ENCODE measurements around the gene TNIP3. TPM values are rescaled to one million over a fixed set of nuclear protein-coding genes. Genes with fewer than 3 reads are reported as not detected.

TNIP3 gene
- total and polyA plus RNA-seq, 4 experiments from 2014 or later, result 0.38 to 0.55 (median 0.53) TPM

DNA sequence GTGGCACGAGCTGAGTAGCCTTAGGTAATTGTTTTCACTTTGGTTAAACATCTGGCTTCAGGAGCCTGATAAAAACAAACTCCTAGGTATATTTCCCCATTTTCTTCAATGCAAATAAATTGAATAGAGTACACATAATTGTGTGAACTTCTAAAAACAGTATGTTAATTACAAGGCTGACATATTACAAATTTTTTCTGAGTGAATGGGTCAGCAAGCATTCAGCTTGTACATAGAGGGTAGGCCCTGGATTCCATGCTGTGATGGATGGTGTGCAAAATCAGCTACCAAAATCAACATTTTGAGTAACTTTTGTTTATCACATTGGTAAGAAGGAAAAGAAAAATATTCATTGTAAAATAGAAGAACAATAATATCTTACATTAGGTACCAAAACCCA lies 12.2 kb downstream of the TNIP3 start:
- Histone ChIP-seq H3K4me1 (ENCODE audit: insufficient read depth, low read length) (peaks cover 53% of the 10 kb centered on the region), H3K36me3 (ENCODE audit: insufficient read depth, low read length) (no peaks in the 10 kb centered on the region), H3K4me3 (ENCODE audit: low read length in 2 of 2) (no peak overlapping the region), H3K27me3 (ENCODE audit: insufficient read depth, low read length) (no peaks in the 10 kb centered on the region), H3K27ac (ENCODE audit: low read depth, low read length) (no peak overlapping the region), H3K9me3 (ENCODE audit: control insufficient read depth in 1 of 2, low read length in 2 of 2) (no peaks in the 10 kb centered on the region)
- H3K27ac Mint-ChIP-seq, result peak overlapping the region in 4 of 7 donors; percentile 10 to 57 (median 30)
- intact Hi-C loops (cut with micrococcal nuclease), result loop anchor here (5.0 kb wide), 1 partner anchor 40 kb away; no protein-coding TSS in a partner anchor
- H3K9me3 Mint-ChIP-seq, result peaks cover 0 to 3% (median 0%) of the 10 kb centered on the region in 8 donors
- POLR2A ChIA-PET (ENCODE audit: partially characterized antibody), result interaction anchor here (1.5 to 1.6 kb wide), 2 partner anchors 15 to 34 kb away, joined by 4 to 5 read pairs; no protein-coding TSS in a partner anchor
- H3K36me3 Mint-ChIP-seq, result no peaks in the 10 kb centered on the region
- no peak overlapping the region for H3K4me3 Mint-ChIP-seq
- DNase-seq, result no peak
- CTCF ChIA-PET (ENCODE audit: partially characterized antibody), result interaction anchor here (1.0 to 2.4 kb wide), 4 partner anchors 15 to 49 kb away, joined by 3 to 15 read pairs (median 8); no protein-coding TSS in a partner anchor
- H3K4me1 Mint-ChIP-seq, result peaks cover 37 to 69% (median 54%) of the 10 kb centered on the region in 4 donors
- no peaks in the 10 kb centered on the region for H3K27me3 Mint-ChIP-seq

DNA sequence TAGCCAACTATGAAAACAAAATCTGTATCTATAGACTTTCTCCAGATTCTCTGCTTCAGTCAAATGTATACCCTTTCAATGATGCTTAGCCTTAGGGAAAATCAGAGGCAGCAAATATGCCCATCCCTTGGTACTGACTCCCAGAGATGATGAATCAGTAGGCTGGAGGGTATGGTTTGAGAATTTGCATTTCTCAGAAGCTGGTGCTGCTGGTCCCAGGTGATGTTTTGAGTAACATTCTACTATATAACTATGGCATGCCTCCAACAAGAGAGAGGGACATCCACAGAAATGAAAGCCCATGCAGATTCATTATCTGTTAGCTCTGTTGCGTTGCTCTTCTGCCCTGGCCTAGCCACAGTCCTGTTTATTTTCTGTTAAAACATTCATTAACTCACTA lies 13.6 kb downstream of the TNIP3 start:
- intact Hi-C loops (cut with micrococcal nuclease), result loop anchor here (5.0 kb wide), 1 partner anchor 42 kb away; no protein-coding TSS in a partner anchor
- DNase-seq, result no peak
- no peaks in the 10 kb centered on the region for H3K36me3 Mint-ChIP-seq
- H3K27ac Mint-ChIP-seq, result peak overlapping the region in 1 of 7 donors; percentile 26
- peaks cover 30 to 60% (median 44%) of the 10 kb centered on the region in 4 donors for H3K4me1 Mint-ChIP-seq
- peaks cover 0 to 3% (median 0%) of the 10 kb centered on the region in 8 donors for H3K9me3 Mint-ChIP-seq
- H3K4me3 ChIP-seq (ENCODE audit: low read length in 2 of 2), result no peak overlapping the region
- H3K4me3 Mint-ChIP-seq, result no peak overlapping the region
- no peaks in the 10 kb centered on the region for H3K9me3 ChIP-seq (ENCODE audit: control insufficient read depth in 1 of 2, low read length in 2 of 2)
- H3K27me3 ChIP-seq (ENCODE audit: insufficient read depth, low read length), result no peaks in the 10 kb centered on the region
- ChIA-PET POLR2A (ENCODE audit: partially characterized antibody) (no interaction called here), CTCF (ENCODE audit: partially characterized antibody) (interaction anchor here (2.1 to 2.4 kb wide), 2 partner anchors 39 to 42 kb away, joined by 11 to 15 read pairs; no protein-coding TSS in a partner anchor)
- H3K4me1 ChIP-seq (ENCODE audit: insufficient read depth, low read length), result peaks cover 40% of the 10 kb centered on the region
- no peaks in the 10 kb centered on the region for H3K27me3 Mint-ChIP-seq
- no peaks in the 10 kb centered on the region for H3K36me3 ChIP-seq (ENCODE audit: insufficient read depth, low read length)
- no peak overlapping the region for H3K27ac ChIP-seq (ENCODE audit: low read depth, low read length)

- ChIA-PET POLR2A (ENCODE audit: partially characterized antibody) (no interaction called here), CTCF (ENCODE audit: partially characterized antibody) (interaction anchor here (1.5 to 2.4 kb wide), 2 partner anchors 40 to 43 kb away, joined by 6 to 11 read pairs; no protein-coding TSS in a partner anchor)
- H3K27ac Mint-ChIP-seq, result no peak overlapping the region
- Histone ChIP-seq H3K9me3 (ENCODE audit: control insufficient read depth in 1 of 2, low read length in 2 of 2) (no peaks in the 10 kb centered on the region), H3K27ac (ENCODE audit: low read depth, low read length) (no peak overlapping the region), H3K36me3 (ENCODE audit: insufficient read depth, low read length) (no peaks in the 10 kb centered on the region), H3K27me3 (ENCODE audit: insufficient read depth, low read length) (no peaks in the 10 kb centered on the region), H3K4me1 (ENCODE audit: insufficient read depth, low read length) (peaks cover 35% of the 10 kb centered on the region), H3K4me3 (ENCODE audit: low read length in 2 of 2) (no peak overlapping the region)
- DNase-seq, result no peak
- no peaks in the 10 kb centered on the region for H3K36me3 Mint-ChIP-seq
- peaks cover 27 to 55% (median 39%) of the 10 kb centered on the region in 4 donors for H3K4me1 Mint-ChIP-seq
- H3K4me3 Mint-ChIP-seq, result no peak overlapping the region
- no peaks in the 10 kb centered on the region for H3K27me3 Mint-ChIP-seq
- H3K9me3 Mint-ChIP-seq, result peaks cover 0 to 3% (median 0%) of the 10 kb centered on the region in 8 donors
- intact Hi-C loops (cut with micrococcal nuclease), result loop anchor here (5.0 kb wide), 1 partner anchor 42 kb away; no protein-coding TSS in a partner anchor
Observed at GRCh38 chr4:121150003-121150402, 14.1 kb downstream of the TNIP3 start.

DNA sequence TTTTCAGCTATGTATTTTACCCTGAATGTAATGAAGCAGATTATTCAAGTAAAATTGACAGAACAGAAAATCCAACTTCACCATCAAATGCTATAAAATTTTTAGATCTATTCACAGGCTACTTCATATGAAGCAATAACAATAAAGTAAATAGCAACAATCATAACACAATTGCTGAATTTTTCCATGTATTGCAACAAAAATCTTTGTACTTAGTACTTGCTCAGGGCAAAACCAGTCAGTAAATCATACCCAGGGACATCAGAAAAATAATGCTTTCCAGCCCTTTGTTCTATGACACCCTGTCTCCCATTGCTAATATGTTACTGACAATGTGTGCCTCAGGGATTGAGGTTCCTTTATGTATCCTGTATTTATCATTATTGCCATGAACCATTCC lies 15.5 kb downstream of the TNIP3 start:
- Histone ChIP-seq H3K27ac (ENCODE audit: low read depth, low read length) (no peak overlapping the region), H3K4me1 (ENCODE audit: insufficient read depth, low read length) (peaks cover 21% of the 10 kb centered on the region), H3K36me3 (ENCODE audit: insufficient read depth, low read length) (no peaks in the 10 kb centered on the region), H3K4me3 (ENCODE audit: low read length in 2 of 2) (no peak overlapping the region), H3K27me3 (ENCODE audit: insufficient read depth, low read length) (no peaks in the 10 kb centered on the region), H3K9me3 (ENCODE audit: control insufficient read depth in 1 of 2, low read length in 2 of 2) (no peaks in the 10 kb centered on the region)
- ChIA-PET POLR2A (ENCODE audit: partially characterized antibody) (no interaction called here), CTCF (ENCODE audit: partially characterized antibody) (interaction anchor here (1.5 to 1.8 kb wide), 2 partner anchors 11 to 44 kb away, joined by 5 to 6 read pairs; no protein-coding TSS in a partner anchor)
- no peak for DNase-seq
- Mint-ChIP-seq H3K4me1 (peaks cover 17 to 41% (median 29%) of the 10 kb centered on the region in 4 donors), H3K9me3 (peaks cover 0 to 3% (median 0%) of the 10 kb centered on the region in 8 donors), H3K4me3 (no peak overlapping the region), H3K36me3 (no peaks in the 10 kb centered on the region), H3K27ac (no peak overlapping the region), H3K27me3 (no peaks in the 10 kb centered on the region)
- intact Hi-C loops (cut with micrococcal nuclease), result no loop called here

GRCh38 chr4:121148000-121148399 lies 16.1 kb downstream of the TNIP3 start:
- peaks cover 0 to 3% (median 0%) of the 10 kb centered on the region in 8 donors for H3K9me3 Mint-ChIP-seq
- ChIA-PET POLR2A (ENCODE audit: partially characterized antibody) (no interaction called here), CTCF (ENCODE audit: partially characterized antibody) (interaction anchor here (0.8 to 1.8 kb wide), 2 partner anchors 11 to 44 kb away, joined by 3 to 5 read pairs; no protein-coding TSS in a partner anchor)
- no peak overlapping the region for H3K27ac Mint-ChIP-seq
- Histone ChIP-seq H3K36me3 (ENCODE audit: insufficient read depth, low read length) (no peaks in the 10 kb centered on the region), H3K27ac (ENCODE audit: low read depth, low read length) (no peak overlapping the region), H3K4me3 (ENCODE audit: low read length in 2 of 2) (no peak overlapping the region), H3K4me1 (ENCODE audit: insufficient read depth, low read length) (peaks cover 15% of the 10 kb centered on the region), H3K9me3 (ENCODE audit: control insufficient read depth in 1 of 2, low read length in 2 of 2) (no peaks in the 10 kb centered on the region), H3K27me3 (ENCODE audit: insufficient read depth, low read length) (no peaks in the 10 kb centered on the region)
- peaks cover 12 to 37% (median 24%) of the 10 kb centered on the region in 4 donors for H3K4me1 Mint-ChIP-seq
- DNase-seq, result no peak
- H3K27me3 Mint-ChIP-seq, result no peaks in the 10 kb centered on the region
- intact Hi-C loops (cut with micrococcal nuclease), result no loop called here
- H3K4me3 Mint-ChIP-seq, result no peak overlapping the region
- no peaks in the 10 kb centered on the region for H3K36me3 Mint-ChIP-seq

GRCh38 chr4:121146530-121146929 lies 17.6 kb downstream of the TNIP3 start:
- Mint-ChIP-seq H3K4me3 (no peak overlapping the region), H3K27ac (no peak overlapping the region), H3K9me3 (peaks cover 0 to 3% (median 0%) of the 10 kb centered on the region in 8 donors), H3K4me1 (peaks cover 8 to 26% (median 16%) of the 10 kb centered on the region in 4 donors), H3K27me3 (no peaks in the 10 kb centered on the region), H3K36me3 (no peaks in the 10 kb centered on the region)
- ChIA-PET POLR2A (ENCODE audit: partially characterized antibody) (no interaction called here), CTCF (ENCODE audit: partially characterized antibody) (interaction anchor here (1.4 to 2.0 kb wide), 2 partner anchors 11 to 46 kb away, joined by 4 to 8 read pairs; no protein-coding TSS in a partner anchor)
- Histone ChIP-seq H3K4me1 (ENCODE audit: insufficient read depth, low read length) (peaks cover under 1% of the 10 kb centered on the region), H3K27ac (ENCODE audit: low read depth, low read length) (no peak overlapping the region), H3K9me3 (ENCODE audit: control insufficient read depth in 1 of 2, low read length in 2 of 2) (no peaks in the 10 kb centered on the region), H3K27me3 (ENCODE audit: insufficient read depth, low read length) (no peaks in the 10 kb centered on the region), H3K4me3 (ENCODE audit: low read length in 2 of 2) (no peak overlapping the region), H3K36me3 (ENCODE audit: insufficient read depth, low read length) (no peaks in the 10 kb centered on the region)
- intact Hi-C loops (cut with micrococcal nuclease), result no loop called here
- no peak for DNase-seq

- Mint-ChIP-seq H3K27me3 (no peaks in the 10 kb centered on the region), H3K27ac (no peak overlapping the region), H3K36me3 (no peaks in the 10 kb centered on the region), H3K4me1 (peaks cover 0 to 17% (median 8%) of the 10 kb centered on the region in 4 donors), H3K9me3 (peaks cover 0 to 3% (median 0%) of the 10 kb centered on the region in 8 donors), H3K4me3 (no peak overlapping the region)
- POLR2A ChIA-PET (ENCODE audit: partially characterized antibody), result no interaction called here
- no peaks in the 10 kb centered on the region for H3K36me3 ChIP-seq (ENCODE audit: insufficient read depth, low read length)
- DNase-seq, result no peak
- no peak overlapping the region for H3K4me3 ChIP-seq (ENCODE audit: low read length in 2 of 2)
- H3K27ac ChIP-seq (ENCODE audit: low read depth, low read length), result no peak overlapping the region
- CTCF ChIA-PET (ENCODE audit: partially characterized antibody), result interaction anchor here (1.7 to 2.0 kb wide), 2 partner anchors 10 to 47 kb away, joined by 4 to 8 read pairs; no protein-coding TSS in a partner anchor
- intact Hi-C loops (cut with micrococcal nuclease), result no loop called here
- no peaks in the 10 kb centered on the region for H3K27me3 ChIP-seq (ENCODE audit: insufficient read depth, low read length)
- no peaks in the 10 kb centered on the region for H3K9me3 ChIP-seq (ENCODE audit: control insufficient read depth in 1 of 2, low read length in 2 of 2)
- H3K4me1 ChIP-seq (ENCODE audit: insufficient read depth, low read length), result no peaks in the 10 kb centered on the region
Observed at GRCh38 chr4:121145430-121145829, 18.7 kb downstream of the TNIP3 start.

All from CD4-positive, alpha-beta memory T cell (primary cell).